Fibroblast of gingiva (primary cell): ENCODE data around the gene CLDN22.

Experiments
- DNase-seq: peaks from one replicate; pipeline ENCODE4 v3.0.0-alpha.2; 2011; ENCODE audit warnings: low read depth

CLDN22 gene

DNA sequence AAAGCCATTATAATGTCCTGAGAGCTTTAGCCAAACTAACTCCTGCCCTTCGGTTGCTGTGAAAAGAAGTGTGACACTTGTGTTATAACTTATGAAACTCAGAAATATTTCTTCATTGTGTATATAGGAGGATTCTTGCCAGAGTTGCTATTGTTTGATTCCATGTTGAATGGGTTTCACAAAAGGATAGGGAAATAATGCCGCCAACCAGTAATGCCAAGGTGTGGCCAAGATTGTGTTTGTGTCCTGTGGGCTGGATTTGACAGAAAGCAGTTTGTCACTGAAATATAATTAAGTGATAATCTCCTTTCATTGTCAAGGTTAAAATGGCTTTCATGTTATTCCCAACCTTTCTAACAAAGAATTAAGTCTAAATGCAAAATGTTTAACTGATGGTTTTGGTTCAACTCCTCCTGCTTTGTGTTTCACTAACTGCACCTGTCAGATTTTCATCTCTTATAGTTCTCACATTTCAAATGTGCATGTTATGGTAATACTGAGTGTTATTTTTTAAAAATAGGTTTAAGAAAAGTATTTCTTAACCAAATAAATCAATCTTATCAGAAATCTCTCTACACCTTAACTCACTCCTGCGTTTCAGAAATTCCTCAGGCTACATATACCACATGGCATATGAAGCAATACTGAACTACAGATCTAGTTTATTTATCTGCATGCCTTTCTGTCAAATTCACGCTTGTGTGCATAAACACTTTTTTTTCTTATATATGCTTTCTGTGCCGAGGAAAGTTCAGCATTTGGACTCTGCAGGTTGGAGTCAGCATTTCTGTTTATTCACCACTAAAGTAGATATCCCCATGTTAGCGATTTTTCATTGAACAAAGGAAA, at the start of gene CLDN22:
Gene CLDN22, minus strand, starts transcription at position 66 of the 849 bp plus-strand sequence. Its CDS starts 58 bp downstream, at position 8.
- DNase-seq: no peak

DNA sequence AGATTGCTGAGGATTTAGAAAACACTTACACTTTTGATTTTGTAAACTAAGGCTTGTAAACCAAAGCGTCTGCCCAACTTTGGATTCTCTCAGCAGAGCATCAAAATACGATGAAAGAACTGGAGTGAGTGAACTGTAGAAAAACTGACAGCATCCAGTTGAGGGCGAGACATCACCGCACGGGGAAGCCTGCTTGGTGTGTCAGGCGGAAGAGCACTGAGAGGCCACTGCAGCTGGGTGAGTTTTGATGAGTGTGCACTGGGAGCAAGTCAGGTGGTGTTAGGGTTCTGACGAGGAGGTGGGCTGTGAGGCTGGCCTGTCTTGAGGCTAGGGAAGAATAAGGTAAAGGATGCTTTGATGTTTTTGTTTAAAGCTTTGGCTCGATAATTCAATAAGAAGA, 49.0 kb upstream of the CLDN22 start:
- no peak for DNase-seq

DNA sequence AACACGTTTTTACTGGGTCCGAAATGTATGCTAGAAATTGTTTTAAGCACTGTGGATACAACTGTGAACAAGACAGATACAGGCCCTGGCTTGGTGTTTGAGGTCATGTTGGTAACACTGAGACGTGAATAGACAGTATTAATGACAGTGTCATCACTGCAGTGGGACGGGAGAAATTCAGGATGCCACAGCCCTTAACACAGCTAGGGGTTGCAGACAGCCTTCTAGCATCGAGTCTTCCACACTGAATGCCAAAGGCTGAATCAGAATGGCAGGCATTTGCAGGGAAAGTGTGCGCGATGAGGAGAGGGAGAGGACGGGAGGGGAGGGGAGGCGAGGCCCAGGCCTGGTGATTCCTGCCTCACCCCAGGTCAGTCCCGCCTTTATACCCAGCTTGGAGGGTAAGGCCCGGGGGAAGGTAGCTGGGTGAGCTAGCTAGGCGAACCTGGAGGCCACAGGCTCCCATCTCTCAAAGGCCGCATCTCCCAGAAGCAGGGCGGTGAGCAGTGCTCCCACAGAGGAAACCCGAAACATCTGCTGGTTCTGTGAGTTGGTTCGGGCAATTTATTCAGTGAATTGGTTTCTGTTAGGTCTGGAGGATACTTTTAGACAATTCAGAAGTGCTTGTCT, 46.2 kb upstream of the CLDN22 start:
- no peak for DNase-seq

DNA sequence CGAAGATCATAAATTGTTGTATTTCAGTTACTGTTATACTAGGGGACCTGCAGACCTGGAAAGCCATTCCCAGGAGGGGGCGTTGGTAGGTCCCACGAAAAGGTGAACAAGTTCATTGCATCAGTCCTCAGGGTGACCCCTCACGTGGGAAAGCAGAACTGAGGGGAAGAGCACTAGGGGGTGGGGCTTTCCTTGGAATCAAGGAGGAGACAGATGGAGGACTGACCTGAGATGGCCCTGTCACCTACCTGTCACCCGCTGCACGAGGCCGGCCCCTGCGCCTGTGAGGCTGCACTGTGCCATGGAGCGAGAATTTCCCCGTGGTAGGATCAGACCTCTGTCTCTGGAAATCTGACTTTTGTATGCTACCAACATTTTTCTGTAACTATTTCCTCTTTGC, 43.9 kb upstream of the CLDN22 start:
- no peak for DNase-seq

DNA sequence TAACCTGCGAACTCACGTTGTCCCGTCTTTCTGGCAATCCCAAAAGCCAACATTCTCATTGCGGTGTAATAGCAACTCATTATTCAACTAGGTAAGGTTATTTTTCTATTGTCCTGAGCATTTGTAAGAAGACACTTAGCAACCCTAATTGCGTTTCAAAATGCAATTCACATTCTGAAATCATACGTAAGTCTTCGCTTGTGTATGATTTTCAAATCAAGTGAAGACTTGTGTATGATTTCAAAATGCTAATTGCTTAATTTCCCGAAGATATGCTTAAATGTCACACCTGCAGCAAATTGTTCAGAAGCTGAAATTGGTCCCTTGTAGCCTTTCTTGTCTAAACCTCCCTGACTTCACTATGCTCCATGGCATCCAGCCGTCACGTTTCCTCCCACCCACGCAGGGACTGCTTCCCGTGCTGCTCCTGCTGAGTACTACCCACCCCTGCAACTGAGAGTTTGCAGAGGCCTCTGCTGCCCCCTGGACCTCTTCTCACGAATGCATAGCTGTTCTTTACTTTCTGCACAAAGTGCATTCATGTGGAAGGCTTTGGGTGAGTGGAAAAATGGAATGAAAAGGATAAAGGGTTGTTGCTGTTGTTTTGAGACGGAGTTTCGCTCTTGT, 43.0 kb upstream of the CLDN22 start:
- no peak for DNase-seq

DNA sequence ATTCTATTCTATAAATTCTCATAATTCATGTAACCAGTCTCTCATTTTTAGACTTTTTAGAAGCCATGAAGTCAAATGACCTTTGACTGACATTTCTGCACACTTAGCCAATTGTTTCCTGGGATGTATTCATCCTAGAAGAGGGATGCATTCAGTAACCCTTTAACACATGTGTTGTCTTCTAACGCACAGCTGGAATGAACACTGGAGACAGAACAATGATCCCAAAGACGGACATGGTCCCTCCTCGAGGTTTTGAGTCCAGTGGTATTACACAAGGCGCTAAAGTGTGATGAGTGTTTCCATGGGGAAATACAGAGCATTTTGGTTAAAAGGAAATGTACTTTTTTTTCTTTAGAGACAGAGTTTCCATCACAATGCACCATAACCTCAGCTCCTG, 42.0 kb upstream of the CLDN22 start:
- DNase-seq: no peak

DNA sequence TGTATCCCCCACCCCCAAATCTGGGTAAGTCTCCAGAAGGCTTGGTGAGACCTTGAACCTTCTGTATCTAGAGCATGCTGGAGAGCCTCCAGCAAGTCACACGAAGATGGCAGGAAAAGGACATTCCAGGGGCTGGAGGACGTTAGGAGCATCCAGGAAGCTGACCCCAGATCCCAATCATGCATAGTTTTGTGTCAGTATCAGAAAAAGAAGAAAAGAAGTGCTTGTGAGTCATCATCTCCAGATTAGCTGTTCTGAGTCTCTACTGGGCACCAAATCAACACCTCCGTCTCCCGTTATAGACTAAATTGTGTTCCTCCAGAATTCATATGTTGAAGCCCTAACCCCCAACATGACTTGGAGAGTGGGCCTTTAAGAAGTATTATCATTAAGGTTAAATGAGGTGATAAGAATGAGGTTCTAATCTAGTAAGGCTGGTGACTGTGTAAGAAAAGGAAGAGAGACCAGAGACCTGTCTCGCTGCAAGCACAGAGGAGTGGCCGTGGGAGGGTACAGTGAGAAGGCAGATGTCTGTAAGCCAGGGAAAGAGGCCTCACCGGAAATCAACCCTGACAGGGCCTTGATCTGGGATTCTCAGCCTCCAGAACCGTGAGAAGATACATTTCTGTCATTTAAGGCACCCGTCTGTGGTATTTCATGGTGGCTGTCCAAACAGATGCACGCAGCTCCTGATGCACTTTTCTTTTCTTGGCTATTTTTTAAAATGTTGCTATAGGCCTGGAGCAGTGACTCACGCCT, 40.3 kb upstream of the CLDN22 start:
- DNase-seq: no peak

DNA sequence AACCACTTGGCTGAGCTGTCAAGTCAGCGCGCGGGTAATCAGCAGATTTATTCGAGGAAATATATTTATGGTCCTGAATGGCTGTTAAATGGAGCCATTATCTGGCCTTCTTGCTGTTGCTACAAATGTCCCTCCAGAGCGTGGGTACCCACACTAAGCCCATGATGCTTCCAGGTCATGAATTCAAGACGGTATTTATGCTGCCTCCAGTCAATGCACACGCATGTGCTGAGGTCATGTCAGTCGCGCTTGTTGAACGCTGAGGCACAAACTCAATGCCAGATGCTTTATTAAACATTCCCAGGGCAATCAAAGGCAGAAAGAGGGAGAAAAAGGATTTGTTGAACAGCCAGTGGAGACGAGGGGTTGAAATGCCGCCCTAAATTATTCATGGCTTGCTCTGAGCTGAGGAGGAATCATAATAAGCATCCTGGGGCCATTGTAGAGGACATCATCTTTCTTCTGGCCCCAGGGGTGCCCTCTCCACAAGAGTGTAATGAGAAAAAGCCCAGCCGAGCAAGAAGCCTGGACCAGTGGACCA, 38.2 kb upstream of the CLDN22 start:
- DNase-seq: no peak

DNA sequence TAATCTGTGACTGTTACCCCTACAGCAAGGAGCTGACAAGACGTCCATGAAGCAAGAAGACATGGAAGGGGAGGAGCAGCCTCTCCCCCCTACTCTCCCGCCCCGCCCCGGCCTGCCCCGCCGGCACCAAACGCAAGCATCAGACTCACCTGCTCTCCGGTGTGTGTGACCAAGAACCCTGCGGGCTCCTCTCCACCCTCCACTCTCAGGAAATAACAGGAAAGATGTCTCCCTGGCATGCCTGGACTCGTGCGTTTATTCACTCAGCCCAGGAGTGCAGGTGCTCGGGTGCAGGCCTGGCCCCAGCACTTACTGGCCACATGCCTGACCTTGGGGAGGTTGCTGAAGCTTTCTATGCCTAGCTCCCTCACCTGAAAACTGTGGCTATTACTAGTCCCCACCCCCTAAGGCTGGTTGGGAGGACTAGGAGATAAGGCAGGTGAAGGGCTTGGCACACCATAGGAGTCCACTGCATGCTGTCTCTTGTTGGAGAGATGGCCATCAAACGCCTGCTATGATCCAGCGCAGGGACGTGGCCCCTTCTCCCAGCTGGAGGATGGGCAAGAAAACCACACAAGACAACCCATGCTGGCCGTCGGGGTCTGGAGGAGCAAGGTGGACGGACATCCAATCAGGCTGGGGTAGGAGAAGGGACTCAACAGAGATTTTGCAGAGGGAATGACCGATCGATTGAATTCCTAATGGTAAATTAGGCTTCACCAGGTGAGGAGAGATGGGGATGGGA, 37.0 kb upstream of the CLDN22 start:
- no peak for DNase-seq

DNA sequence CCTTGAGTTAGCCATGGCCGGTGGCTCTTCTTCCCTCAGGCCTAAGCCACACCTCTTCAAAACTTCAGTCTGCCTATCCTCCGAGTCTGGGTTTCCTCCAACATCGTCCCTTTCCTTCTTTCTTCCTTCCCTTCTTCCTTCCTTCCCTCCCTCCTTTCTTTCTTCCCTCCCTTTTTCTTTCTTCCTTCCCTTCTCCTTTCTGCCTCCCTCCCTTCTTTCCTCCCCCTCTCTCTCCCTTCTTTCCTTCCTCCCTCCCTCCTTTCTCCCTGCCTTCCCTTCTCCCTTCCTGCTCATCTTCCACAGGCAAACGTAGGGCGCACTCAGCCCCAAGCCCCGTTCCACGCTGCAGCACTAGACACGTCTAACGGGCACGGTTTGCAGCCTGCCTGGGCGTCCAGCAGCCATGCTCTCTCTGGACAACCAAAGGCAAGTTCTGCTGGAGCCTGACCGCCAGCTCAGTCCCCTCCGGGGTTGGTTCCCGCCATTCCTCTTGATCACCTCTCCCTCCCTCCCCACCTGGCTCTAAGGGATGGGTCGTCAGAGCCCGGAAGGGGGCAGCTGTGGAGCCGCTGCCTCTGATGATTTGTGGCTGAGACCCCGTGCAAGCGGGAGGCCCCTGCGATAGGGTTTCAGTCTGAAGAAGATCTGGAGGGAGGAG, 36.2 kb upstream of the CLDN22 start:
- DNase-seq: no peak

DNA sequence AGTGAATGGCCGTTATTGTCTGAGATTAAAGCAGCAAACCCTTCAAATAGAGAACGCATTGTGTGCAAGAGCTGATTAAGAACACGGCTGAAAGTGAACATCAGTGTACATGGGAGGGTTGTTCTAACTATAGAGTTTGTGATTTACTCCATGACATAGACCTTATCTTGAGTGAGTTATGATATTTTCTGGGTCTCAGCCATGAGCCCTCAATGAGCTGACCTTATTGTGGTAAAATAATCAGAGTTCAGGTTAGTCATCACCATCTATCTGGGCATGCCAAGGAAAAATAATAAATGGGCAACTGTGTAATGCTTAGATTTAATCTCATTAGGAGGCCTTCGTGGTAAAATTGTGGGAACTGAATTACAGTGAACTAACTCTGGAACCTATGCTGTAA, 35.3 kb upstream of the CLDN22 start:
- DNase-seq: no peak

DNA sequence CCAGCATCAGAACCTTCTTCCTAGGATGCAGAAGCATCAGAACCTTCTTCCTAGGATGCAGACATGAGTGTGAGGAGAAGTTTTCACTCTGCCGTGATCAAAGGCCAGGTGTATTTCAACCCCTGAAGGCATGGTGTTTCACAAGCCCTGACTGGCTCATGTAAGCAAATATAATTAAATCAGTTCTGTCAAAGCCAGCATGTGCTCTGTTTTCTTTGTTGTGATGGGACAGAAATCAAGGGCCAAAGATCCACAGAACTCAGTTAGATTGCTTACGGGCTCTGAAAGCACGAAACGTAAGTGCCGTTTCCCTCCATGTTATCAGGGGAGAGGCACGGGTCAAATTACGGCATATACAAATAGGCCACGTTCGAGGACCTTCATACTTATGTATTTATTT, 34.1 kb upstream of the CLDN22 start:
- DNase-seq: no peak

DNA sequence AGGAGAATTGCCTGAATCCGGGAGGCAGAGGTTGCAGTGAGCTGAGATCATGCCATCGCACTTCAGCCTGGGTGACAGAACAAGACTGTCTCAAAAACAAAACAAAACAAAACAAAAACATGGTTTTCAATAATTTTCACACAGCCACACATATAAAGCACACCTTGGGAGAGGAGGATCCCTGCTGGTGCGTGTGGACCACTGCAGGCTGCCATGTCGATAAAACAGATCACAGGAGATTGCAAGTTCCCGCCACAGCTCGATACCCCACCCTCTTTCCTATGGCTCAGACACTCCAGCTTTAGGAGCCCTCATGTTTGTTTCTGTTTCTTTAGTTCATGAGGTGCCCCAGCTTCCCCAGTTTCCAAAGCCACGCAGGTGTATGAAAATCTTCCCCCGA, 33.5 kb upstream of the CLDN22 start:
- no peak for DNase-seq

DNA sequence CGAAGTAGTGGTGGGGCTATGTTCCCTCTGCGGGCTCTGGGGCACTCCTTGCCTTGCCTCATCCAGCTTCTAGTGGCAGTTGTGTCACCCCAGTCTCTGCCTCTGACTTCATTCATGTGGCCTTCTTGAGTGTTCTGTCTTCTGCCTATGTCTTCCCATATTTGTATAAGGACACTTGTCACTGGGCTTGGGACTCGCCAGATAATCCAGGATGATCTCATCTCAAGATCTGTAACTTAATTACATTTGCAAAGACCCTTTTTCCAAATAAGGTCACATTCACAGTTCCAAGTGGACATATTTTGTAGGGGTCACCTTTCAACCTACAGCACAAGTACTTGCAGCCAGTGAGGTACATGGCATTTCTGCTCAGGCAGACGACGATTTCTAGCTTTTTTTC, 32.5 kb upstream of the CLDN22 start:
- DNase-seq: no peak

DNA sequence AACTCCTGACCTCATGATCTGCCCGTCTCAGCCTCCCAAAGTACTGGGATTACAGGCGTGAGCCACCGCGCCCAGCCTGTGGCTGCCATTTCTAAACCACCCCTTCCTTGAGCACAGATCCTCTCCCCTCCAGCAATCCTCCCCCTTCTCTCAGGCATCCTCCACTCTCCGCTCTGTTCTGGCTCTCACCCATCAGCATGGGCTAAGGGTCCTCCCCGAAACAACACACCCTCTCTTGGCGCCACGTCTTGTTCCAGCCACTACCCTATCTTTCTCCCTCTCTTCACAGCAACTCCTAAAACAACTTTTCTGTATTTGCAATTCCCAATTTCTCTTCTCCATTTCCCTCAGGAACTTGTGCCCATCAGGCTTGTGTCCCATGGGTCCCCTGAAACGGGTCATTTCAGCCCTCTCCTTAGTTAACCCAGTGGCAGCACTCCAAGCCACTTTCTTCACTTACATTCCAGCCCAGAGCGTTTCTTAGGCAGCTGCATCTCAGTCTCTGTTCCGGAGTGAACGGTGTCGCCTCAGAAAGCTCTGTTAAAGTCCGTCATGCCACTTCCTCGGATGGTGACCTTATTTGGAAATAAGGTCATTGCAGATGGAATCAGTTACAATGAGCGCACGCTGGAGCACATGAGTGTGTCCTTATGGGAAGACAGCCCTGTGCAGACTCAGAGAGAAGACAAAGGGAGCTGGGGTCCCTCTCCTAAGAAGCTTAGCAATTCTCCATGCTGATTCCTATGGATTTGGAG, 30.4 kb upstream of the CLDN22 start:
- peak; percentile 74 for DNase-seq

DNA sequence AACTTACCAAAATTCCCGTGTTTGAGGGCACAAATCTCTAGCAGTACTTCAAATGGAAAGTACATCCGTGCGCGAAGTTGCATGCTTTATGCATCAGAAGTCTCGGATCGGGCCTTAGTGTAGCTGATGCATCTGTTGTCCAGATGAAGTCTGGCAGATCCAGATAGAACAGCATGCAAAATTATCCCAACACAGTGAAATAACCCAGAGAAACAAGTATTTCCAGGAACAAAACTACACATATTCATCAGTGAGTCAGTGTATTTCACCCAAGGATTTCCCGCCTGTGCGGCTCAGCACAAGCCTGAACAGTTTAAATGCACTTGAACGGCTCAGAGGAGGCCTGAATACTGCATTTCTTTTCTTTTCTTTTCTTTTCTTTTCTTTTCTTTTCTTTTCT, 29.6 kb upstream of the CLDN22 start:
- peak; percentile 84 for DNase-seq

DNA sequence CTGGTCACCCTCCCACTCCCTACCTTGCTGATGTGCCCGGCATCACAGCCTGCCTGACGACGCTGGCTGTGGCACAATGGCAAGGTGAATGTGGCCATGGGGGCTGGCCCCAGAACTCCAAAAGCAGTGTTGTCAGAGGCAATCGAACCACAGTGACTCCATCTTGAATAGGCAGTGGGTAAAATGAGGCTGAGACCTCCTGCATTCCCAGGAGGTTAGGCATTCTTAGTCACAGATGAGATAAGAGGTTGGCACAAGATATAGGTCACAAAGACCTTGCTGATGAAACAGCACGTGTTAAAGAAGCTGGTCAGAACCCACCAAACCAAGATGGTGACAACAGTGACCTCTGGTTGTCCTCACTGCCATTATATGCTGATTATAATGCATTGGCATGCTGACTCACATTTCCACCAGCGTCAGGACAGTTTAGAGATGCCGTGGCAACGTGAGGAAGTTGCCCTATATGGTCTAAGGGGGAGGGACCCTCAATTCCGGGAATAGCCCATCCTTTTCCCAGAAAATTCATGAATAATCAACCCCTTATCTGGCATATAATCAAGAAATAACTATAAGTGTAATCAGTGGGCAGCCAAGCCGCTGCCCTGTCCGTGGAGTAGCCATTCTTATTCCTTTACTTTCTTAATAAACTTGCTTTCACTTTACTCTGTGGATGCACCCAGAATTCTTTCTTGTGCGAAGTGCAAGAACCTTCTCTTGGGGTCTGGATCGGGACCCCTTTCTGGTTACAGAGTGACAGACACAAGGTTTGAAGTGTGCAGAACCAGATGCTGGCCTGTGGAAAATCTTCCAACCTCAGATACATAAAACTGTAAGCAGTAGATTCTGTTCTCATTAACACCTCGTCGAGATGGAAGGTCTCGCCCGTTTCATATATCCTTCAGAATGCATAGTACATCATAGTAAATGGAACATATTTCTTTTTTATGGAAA, 28.9 kb upstream of the CLDN22 start:
- peak; percentile 91 for DNase-seq

DNA sequence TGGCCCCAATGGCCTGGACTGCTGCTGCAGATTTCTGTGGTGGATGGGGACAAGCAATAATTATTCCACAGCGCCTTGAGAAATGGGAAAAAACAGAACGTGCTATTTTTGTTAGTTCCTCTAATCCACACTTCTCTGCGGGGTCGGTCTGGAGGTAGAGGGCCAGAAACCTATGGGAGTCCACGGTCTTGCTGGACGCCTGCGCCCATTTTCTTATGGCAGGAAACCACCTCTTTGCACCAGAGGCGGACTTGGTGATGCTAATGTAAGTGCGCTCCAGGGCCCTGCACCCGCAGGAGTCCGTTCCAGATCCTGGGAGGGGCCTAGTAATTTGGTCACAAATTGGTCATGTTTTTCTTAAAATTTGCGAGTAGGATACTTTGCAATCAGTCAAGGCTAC, 28.1 kb upstream of the CLDN22 start:
- no peak for DNase-seq

DNA sequence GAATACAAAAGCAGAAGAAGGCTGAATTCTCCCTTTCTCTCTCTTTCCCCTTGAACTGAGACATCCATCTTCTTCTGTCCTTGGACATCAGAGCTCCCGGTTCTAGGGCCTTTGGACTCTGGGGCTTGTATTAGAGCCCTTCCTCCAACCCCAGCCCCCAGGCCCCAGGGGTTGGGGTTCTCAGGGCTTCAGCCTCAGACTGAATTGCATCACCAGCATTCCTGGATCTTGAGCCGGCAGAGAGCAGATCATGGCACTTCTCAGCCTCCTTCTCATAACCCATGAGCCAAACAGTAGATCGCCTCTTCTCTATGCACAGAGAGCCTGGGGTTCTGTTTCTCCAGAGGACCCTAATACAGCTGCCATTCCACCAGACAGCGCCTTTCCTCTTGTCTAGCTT, 27.5 kb upstream of the CLDN22 start:
- peak; percentile 21 for DNase-seq
